SU-DHL-6 (cell line): ENCODE measurements around the gene PPP2R5C.

Source experiments
- H2AFZ ChIP-seq: fragments of 200-600 bp; sonication (generic); 2 replicates; pipeline ENCODE4 v1.6.1; 2014; ENCODE audit warnings: low read depth, mild to moderate bottlenecking, moderate library complexity, mixed read lengths, antibody characterized with exemption, low read length; ENCODE audit not compliant: severe bottlenecking
- H3F3A ChIP-seq: fragments of 200-600 bp; shearing (Covaris generic); 2 replicates; pipeline ENCODE4 v1.6.0; 2016; ENCODE audit warnings: antibody characterized with exemption, mild to moderate bottlenecking; ENCODE audit not compliant: insufficient read depth
- H3K27ac ChIP-seq: fragments of 200-600 bp; sonication (generic); 2 replicates; pipeline ENCODE4 v1.5.1; 2016; ENCODE audit warnings: low read depth, mild to moderate bottlenecking, low read length, moderate library complexity, mixed read lengths
- H3K27me3 ChIP-seq: fragments of 200-600 bp; sonication (generic), shearing (Covaris generic); 2 replicates; pipeline ENCODE4 v1.6.0; 2014; ENCODE audit warnings: mild to moderate bottlenecking, low read length
- H3K36me3 ChIP-seq: fragments of 200-600 bp; sonication (generic); 2 replicates; pipeline ENCODE4 v1.6.1; 2014; ENCODE audit warnings: mild to moderate bottlenecking, low read length, mixed read lengths
- H3K4me2 ChIP-seq: fragments of 300-600, 200-600 bp; shearing (Covaris generic), sonication (generic); 2 replicates; pipeline ENCODE4 v1.6.0; 2014; ENCODE audit warnings: low read length, low read depth, mild to moderate bottlenecking; ENCODE audit not compliant: poor library complexity, severe bottlenecking
- H3K4me3 ChIP-seq: fragments of 200-600 bp; sonication (generic); 2 replicates; pipeline ENCODE4 v1.5.1; 2014; ENCODE audit warnings: antibody characterized with exemption, low read length, mild to moderate bottlenecking, mixed read lengths; ENCODE audit not compliant: insufficient read depth, poor library complexity, severe bottlenecking
- H3K79me2 ChIP-seq: fragments of 200-600 bp; sonication (generic); 2 replicates; pipeline ENCODE4 v1.6.1; 2014; ENCODE audit warnings: mild to moderate bottlenecking, low read length, moderate library complexity; ENCODE audit not compliant: insufficient read depth
- H3K9ac ChIP-seq: fragments of 200-600 bp; sonication (generic); 2 replicates; pipeline ENCODE4 v1.7.0; 2014; ENCODE audit warnings: mild to moderate bottlenecking, low read length
- H3K9me2 ChIP-seq: fragments of 200-600 bp; sonication (generic); replicated peaks from 2 replicates; pipeline ENCODE4 v1.6.1; 2014; ENCODE audit warnings: low read length; ENCODE audit not compliant: insufficient read depth
- H3K9me3 ChIP-seq: fragments of 200-600 bp; sonication (generic); 2 replicates; pipeline ENCODE4 v1.6.1; 2014; ENCODE audit warnings: low read length, mixed read lengths; ENCODE audit not compliant: insufficient read depth
- H4K20me1 ChIP-seq: fragments of 200-600 bp; sonication (generic); 2 replicates; pipeline ENCODE4 v1.6.1; 2014; ENCODE audit warnings: low read depth, mild to moderate bottlenecking, antibody characterized with exemption, low read length, moderate library complexity, mixed read lengths
- EZH2phosphoT487 ChIP-seq: fragments of 200-600 bp; sonication (generic), shearing (Covaris generic); conservative IDR thresholded peaks from 2 replicates; pipeline ENCODE4 v1.6.1; 2018; ENCODE audit warnings: mild to moderate bottlenecking, antibody characterized with exemption, low read length, moderate library complexity, mixed read lengths
- TF ChIP-seq, protein P1 (sequence below): fragments of 200-600 bp; sonication (generic); IDR thresholded peaks from one replicate; pipeline ENCODE4 v1.5.1; 2017; ENCODE audit warnings: antibody characterized with exemption, mild to moderate bottlenecking, low read length, moderate library complexity; ENCODE audit not compliant: insufficient read depth, poor library complexity, severe bottlenecking

PPP2R5C gene

DNA sequence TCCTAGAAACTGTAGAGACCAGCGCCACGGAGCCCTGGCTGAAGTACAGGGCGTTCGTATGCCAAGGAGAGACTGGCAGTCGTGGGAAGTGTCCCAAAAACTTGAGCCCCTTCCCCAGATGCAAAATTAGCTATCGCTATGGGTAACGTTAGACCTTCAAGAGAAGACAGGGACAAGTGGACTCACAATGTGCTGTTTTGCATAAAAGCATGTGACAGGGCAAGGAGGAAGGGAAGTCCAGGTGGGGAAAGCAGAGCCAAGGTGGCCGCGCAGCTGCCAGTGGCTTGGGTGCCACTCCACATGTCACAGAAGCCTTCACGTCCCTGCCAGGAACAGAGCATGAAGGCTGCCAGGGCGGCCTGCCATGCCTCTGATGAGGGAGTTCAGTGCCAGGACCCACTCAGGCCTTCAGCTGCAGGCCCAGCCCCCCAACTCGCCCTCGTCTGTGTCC is 141.6 kb downstream of the PPP2R5C start:
- H3K27ac ChIP-seq, result no peak overlapping the region
- H3K36me3 ChIP-seq, result peaks cover 21% of the 10 kb centered on the region; the same call in 1 of the 2 replicates
- no peak for TF ChIP-seq EZH2phosphoT487
- TF ChIP-seq, protein P1, sequence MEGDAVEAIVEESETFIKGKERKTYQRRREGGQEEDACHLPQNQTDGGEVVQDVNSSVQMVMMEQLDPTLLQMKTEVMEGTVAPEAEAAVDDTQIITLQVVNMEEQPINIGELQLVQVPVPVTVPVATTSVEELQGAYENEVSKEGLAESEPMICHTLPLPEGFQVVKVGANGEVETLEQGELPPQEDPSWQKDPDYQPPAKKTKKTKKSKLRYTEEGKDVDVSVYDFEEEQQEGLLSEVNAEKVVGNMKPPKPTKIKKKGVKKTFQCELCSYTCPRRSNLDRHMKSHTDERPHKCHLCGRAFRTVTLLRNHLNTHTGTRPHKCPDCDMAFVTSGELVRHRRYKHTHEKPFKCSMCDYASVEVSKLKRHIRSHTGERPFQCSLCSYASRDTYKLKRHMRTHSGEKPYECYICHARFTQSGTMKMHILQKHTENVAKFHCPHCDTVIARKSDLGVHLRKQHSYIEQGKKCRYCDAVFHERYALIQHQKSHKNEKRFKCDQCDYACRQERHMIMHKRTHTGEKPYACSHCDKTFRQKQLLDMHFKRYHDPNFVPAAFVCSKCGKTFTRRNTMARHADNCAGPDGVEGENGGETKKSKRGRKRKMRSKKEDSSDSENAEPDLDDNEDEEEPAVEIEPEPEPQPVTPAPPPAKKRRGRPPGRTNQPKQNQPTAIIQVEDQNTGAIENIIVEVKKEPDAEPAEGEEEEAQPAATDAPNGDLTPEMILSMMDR, result no peak
- H3K4me2 ChIP-seq, result no peak overlapping the region
- no peaks in the 10 kb centered on the region for H4K20me1 ChIP-seq
- no peaks in the 10 kb centered on the region for H3K9me2 ChIP-seq
- no peaks in the 10 kb centered on the region for H3K27me3 ChIP-seq
- no peak overlapping the region for H3K4me3 ChIP-seq
- no peaks in the 10 kb centered on the region for H3K79me2 ChIP-seq
- H3K9me3 ChIP-seq, result no peaks in the 10 kb centered on the region
- no peak overlapping the region for H2AFZ ChIP-seq
- H3K9ac ChIP-seq, result no peak overlapping the region
- no peaks in the 10 kb centered on the region; the same call in 1 of the 2 replicates for H3F3A ChIP-seq

GRCh38 chr14:101905614-101906013 is 144.1 kb downstream of the PPP2R5C start:
- Histone ChIP-seq H3K4me2 (no peak overlapping the region), H3K9me3 (no peaks in the 10 kb centered on the region), H3K79me2 (no peaks in the 10 kb centered on the region), H3K27ac (no peak overlapping the region), H3K36me3 (peaks cover 25% of the 10 kb centered on the region; the same call in 1 of the 2 replicates), H3K27me3 (no peaks in the 10 kb centered on the region), H3F3A (no peaks in the 10 kb centered on the region; the same call in 1 of the 2 replicates), H4K20me1 (no peaks in the 10 kb centered on the region), H3K4me3 (no peak overlapping the region), H3K9me2 (no peaks in the 10 kb centered on the region), H2AFZ (no peak overlapping the region), H3K9ac (no peak overlapping the region)
- TF ChIP-seq, protein P1, result no peak
- TF ChIP-seq EZH2phosphoT487, result no peak

DNA sequence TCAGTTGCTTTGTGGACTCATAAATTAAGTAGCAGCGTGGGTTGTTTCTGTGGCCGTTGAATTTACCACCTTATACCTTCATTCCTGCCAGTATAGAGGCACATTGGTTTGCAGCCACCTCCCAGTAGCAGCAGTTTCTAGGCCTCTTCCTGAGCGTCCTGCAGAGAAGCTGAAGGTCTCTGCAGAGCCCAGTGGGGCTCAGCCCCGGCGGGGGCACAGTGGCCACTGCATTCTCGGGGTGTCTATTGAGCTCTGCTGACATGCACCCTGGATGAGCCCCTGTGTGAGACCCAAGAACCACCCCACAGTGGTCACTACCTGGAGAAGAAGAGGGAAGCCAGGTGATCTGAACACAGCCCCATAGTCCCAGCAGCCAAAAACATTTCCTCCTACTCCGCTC is 145.1 kb downstream of the PPP2R5C start:
- H4K20me1 ChIP-seq, result no peaks in the 10 kb centered on the region
- H3K4me2 ChIP-seq, result no peak overlapping the region
- no peaks in the 10 kb centered on the region for H3K9me2 ChIP-seq
- H3K79me2 ChIP-seq, result no peaks in the 10 kb centered on the region
- no peaks in the 10 kb centered on the region for H3K27me3 ChIP-seq
- H3K9ac ChIP-seq, result no peak overlapping the region
- no peak overlapping the region for H2AFZ ChIP-seq
- H3F3A ChIP-seq, result no peaks in the 10 kb centered on the region; the same call in 1 of the 2 replicates
- H3K27ac ChIP-seq, result no peak overlapping the region
- TF ChIP-seq, protein P1, result no peak
- no peak for TF ChIP-seq EZH2phosphoT487
- no peak overlapping the region for H3K4me3 ChIP-seq
- peaks cover 20% of the 10 kb centered on the region; the same call in 1 of the 2 replicates for H3K36me3 ChIP-seq
- no peaks in the 10 kb centered on the region for H3K9me3 ChIP-seq
